Endothelial cell of umbilical vein (primary cell): ENCODE results near the gene GPR183. TPM values are rescaled to one million over a fixed set of nuclear protein-coding genes. Genes with fewer than 3 reads are reported as not detected.

Source experiments
- BruUV-seq: library from RNA; stranded (reverse); fragments of 400-500 nt; replicated peaks from 2 replicates; lab custom pipeline; 2021; lab: Mats Ljungman, UMichigan
- CTCF ChIA-PET: fragments of 300-600, 350-600 bp; sonication (Branson Sonifier 250); formaldehyde crosslinking; loops from one replicate; lab custom pipeline; 2021; ENCODE audit warnings: antibody characterized with exemption, inconsistent platforms; lab: Charles Lee
- POLR2A ChIA-PET: fragments of 300-600, 350-600 bp; sonication (Branson Sonifier 250); formaldehyde crosslinking; loops from one replicate; lab custom pipeline; 2021; ENCODE audit warnings: antibody characterized with exemption, inconsistent platforms; lab: Charles Lee
- DNase-seq: peaks from one replicate; pipeline ENCODE4 v3.0.0-alpha.2; 2011; ENCODE audit warnings: low read depth, low spot score
- FAIRE-seq: peaks from 2 replicates; lab custom pipeline; 2011; peaks lifted over from hg19 to GRCh38; lab: Jason Lieb, UNC
- H2AFZ ChIP-seq: 2 replicates; pipeline ENCODE4 v1.6.0; 2012; ENCODE audit warnings: low read depth, low read length, control low read depth, inconsistent platforms
- H3K27ac ChIP-seq: 2 replicates; pipeline ENCODE4 v1.5.1; 2011; ENCODE audit warnings: low read depth, mild to moderate bottlenecking, control low read depth, low read length, moderate library complexity; ENCODE audit not compliant: insufficient read depth
- H3K27me3 ChIP-seq, 2 experiments: 2 replicates each; pipeline versions ENCODE4 v1.6.0 to v1.6.1; 2011; ENCODE audit warnings: low read length in 2 of 2, mixed read lengths in 1 of 2; ENCODE audit not compliant: control insufficient read depth in 2 of 2, insufficient read depth in 2 of 2
- H3K36me3 ChIP-seq, 2 experiments: 2 replicates in 1 of 2; 3 replicates in 1 of 2; pipeline ENCODE4 v1.5.1; 2011; ENCODE audit warnings: low read length in 2 of 2, mild to moderate bottlenecking in 1 of 2, moderate library complexity in 1 of 2; ENCODE audit not compliant: control insufficient read depth in 2 of 2, insufficient read depth in 2 of 2; ENCODE audit errors: extremely low read depth in 1 of 2
- H3K4me1 ChIP-seq: 3 replicates; pipeline ENCODE4 v1.5.1; 2011; ENCODE audit warnings: mild to moderate bottlenecking, low read length; ENCODE audit not compliant: control insufficient read depth, insufficient read depth; ENCODE audit errors: extremely low read depth
- H3K4me2 ChIP-seq: 2 replicates; pipeline ENCODE4 v1.6.1; 2011; ENCODE audit warnings: low read length, control low read depth, mixed read lengths; ENCODE audit not compliant: insufficient read depth
- H3K4me3 ChIP-seq, 3 experiments: fragments of 200-600 bp in 1 of 3; sonication (generic), shearing (Covaris generic) in 1 of 3; replicated peaks in 1 of 3; 2 replicates each; pipeline ENCODE4 v1.5.1; 2011 to 2016; ENCODE audit warnings: control low read depth in 3 of 3, low read length in 3 of 3, mild to moderate bottlenecking in 2 of 3, inconsistent platforms in 1 of 3, low read depth in 1 of 3, moderate library complexity in 1 of 3; ENCODE audit not compliant: insufficient read depth in 1 of 3
- H3K79me2 ChIP-seq: 2 replicates; pipeline ENCODE4 v1.6.0; 2012; ENCODE audit warnings: low read length, inconsistent platforms; ENCODE audit not compliant: control insufficient read depth, insufficient read depth
- H3K9ac ChIP-seq: replicated peaks from 2 replicates; pipeline ENCODE3; 2011; ENCODE audit warnings: low read length, control low read depth; ENCODE audit not compliant: insufficient read depth; ENCODE audit errors: extremely low read depth
- H3K9me1 ChIP-seq: replicated peaks from 3 replicates; pipeline ENCODE4 v1.6.0; 2011; ENCODE audit warnings: mild to moderate bottlenecking, low read length; ENCODE audit not compliant: control insufficient read depth, insufficient read depth; ENCODE audit errors: extremely low read depth
- H3K9me3 ChIP-seq: replicated peaks from 2 replicates; pipeline ENCODE4 v1.5.1; 2012; ENCODE audit warnings: low read length, inconsistent platforms; ENCODE audit not compliant: control insufficient read depth, insufficient read depth
- H4K20me1 ChIP-seq: replicated peaks from 2 replicates; pipeline ENCODE3; 2011; ENCODE audit warnings: mild to moderate bottlenecking, low read length; ENCODE audit not compliant: control insufficient read depth, insufficient read depth; ENCODE audit errors: extremely low read depth
- CTCF ChIP-seq, 2 donors: IDR thresholded peaks; 1 replicate in 1 of 2; 2 replicates in 1 of 2; pipeline ENCODE4 v1.5.1; 2011; ENCODE audit warnings: low read length in 2 of 2, mild to moderate bottlenecking in 2 of 2, moderate library complexity in 2 of 2, control low read depth in 1 of 2, inconsistent platforms in 1 of 2, low read depth in 1 of 2; ENCODE audit not compliant: insufficient read depth in 1 of 2; ENCODE audit errors: extremely low read depth in 1 of 2
- EZH2 ChIP-seq: IDR thresholded peaks from 2 replicates; pipeline ENCODE4 v1.6.1; 2012; ENCODE audit warnings: borderline replicate concordance, low read depth, mild to moderate bottlenecking, moderate library complexity, low read length, inconsistent platforms; ENCODE audit not compliant: severe bottlenecking
- FOS ChIP-seq: IDR thresholded peaks from 2 replicates; pipeline ENCODE4 v1.6.1; 2011; ENCODE audit warnings: mild to moderate bottlenecking, low read length, moderate library complexity, borderline replicate concordance; ENCODE audit not compliant: insufficient read depth
- GATA2 ChIP-seq: IDR thresholded peaks from 2 replicates; pipeline ENCODE4 v1.7.0; 2011; ENCODE audit warnings: low read depth, mild to moderate bottlenecking, moderate library complexity, mixed read lengths, low read length; ENCODE audit not compliant: insufficient read length, insufficient read depth
- JUN ChIP-seq: IDR thresholded peaks from 2 replicates; pipeline ENCODE4 v1.6.1; 2011; ENCODE audit warnings: borderline replicate concordance, low read depth; ENCODE audit not compliant: insufficient read length, insufficient read depth
- MYC ChIP-seq: IDR thresholded peaks from one replicate; pipeline ENCODE4 v1.6.1; 2011; ENCODE audit warnings: mild to moderate bottlenecking, low read depth, low read length
- POLR2A ChIP-seq: IDR thresholded peaks from 2 replicates; pipeline ENCODE4 v1.6.1; 2012; ENCODE audit warnings: low read depth, mild to moderate bottlenecking, control low read depth, low read length
- POLR2AphosphoS5 ChIP-seq: IDR thresholded peaks from 2 replicates; pipeline ENCODE4 v1.6.1; 2012; ENCODE audit warnings: low read depth, mild to moderate bottlenecking, control low read depth, low read length, moderate library complexity; ENCODE audit not compliant: insufficient read depth
- dilution Hi-C: fragments of 300-500 bp; cut with MboI; formaldehyde crosslinking; loops from one replicate; pipeline ENCODE4 v1.15.0; 2019; ENCODE audit warnings: low sequenced_read_pairs; ENCODE audit not compliant: extremely low pct_ligation_motif_present
- intact Hi-C: fragments of 100-400 bp; cut with micrococcal nuclease; formaldehyde crosslinking; loops from one replicate; pipeline ENCODE4 v1.10.0; 2022
- polyA plus RNA-seq, 4 experiments: library from polyadenylated mRNA; depleted of rRNA in 3 of 4; stranded (reverse) in 3 of 4; unstranded in 1 of 4; fragments of >200 nt; gene quantifications; 2 replicates each; pipeline versions ENCODE4 v1.2.1 to v1.2.3, GENCODE V29; 2011 to 2012; ENCODE audit warnings: missing spikeins in 1 of 4
- total RNA-seq: library from RNA; stranded (reverse); gene quantifications from 2 replicates; pipeline ENCODE4 v1.2.3, GENCODE V29; 2021
- TF ChIP-seq, protein P1 (sequence below): IDR thresholded peaks from 2 replicates; pipeline ENCODE4 v1.6.1; 2011; ENCODE audit not compliant: insufficient read depth, insufficient read length

The GPR183 gene
- total and polyA plus RNA-seq, 2 donors (not counting 3 experiments of a cell fraction or from before 2014, with no cell fraction given) = 0.23 TPM; not detected in 1

DNA sequence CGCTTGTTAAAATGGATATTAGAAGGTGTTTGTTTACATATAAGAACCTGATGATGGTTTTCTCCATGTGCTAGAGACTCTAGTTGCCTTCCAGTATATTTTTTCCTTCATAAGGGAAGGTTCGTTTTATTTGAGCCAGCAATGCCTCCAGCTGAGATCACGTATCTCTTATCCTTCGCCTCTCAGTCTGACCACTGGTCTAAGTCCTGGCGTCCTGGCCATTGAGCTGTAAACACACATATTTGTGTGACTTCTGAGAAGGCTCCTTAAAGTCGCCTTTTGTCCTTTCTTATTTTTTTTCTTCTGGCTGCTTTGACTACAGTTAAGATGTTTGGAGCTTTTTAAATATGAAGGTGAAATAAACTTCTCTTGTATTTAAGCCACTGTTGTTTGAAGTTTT, 23.7 kb upstream of the GPR183 start:
- no TSS peak for BruUV-seq
- H3K9me3 ChIP-seq = no peaks in the 10 kb centered on the region
- H3K36me3 ChIP-seq = no peaks in the 10 kb centered on the region
- POLR2A ChIA-PET = no interaction called here
- no peak overlapping the region for H3K4me2 ChIP-seq
- H3K4me3 ChIP-seq = no peak overlapping the region
- H3K27me3 ChIP-seq = no peaks in the 10 kb centered on the region
- dilution Hi-C loops = no loop called here
- H3K9ac ChIP-seq = no peak overlapping the region
- H4K20me1 ChIP-seq = no peaks in the 10 kb centered on the region
- no peak for FAIRE-seq
- CTCF ChIA-PET = interaction anchor here (1.7 kb wide), 1 partner anchor 24 kb away, joined by 4 read pairs; the partner anchor contains the start of gene GPR183
- intact Hi-C loops = no loop called here
- no peak for DNase-seq
- H3K9me1 ChIP-seq = no peaks in the 10 kb centered on the region
- no peaks in the 10 kb centered on the region for H3K4me1 ChIP-seq
- no peak overlapping the region for H2AFZ ChIP-seq
- TF ChIP-seq EZH2 (no peak), GATA2 (no peak), POLR2A (no peak), JUN (no peak), POLR2AphosphoS5 (no peak), MYC (no peak), CTCF (IDR thresholded peaks at IDR 0.05; ENCODE audit: extremely low read depth in 1 of 2, insufficient read depth in 1 of 2, low read depth in 1 of 2, low read length in 2 of 2) (no peak), FOS (no peak)
- TF ChIP-seq, protein P1, sequence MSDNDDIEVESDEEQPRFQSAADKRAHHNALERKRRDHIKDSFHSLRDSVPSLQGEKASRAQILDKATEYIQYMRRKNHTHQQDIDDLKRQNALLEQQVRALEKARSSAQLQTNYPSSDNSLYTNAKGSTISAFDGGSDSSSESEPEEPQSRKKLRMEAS = no peak
- no peaks in the 10 kb centered on the region for H3K79me2 ChIP-seq
- no peak overlapping the region for H3K27ac ChIP-seq
